CD4-positive, alpha-beta T cell treated with Interleukin-17A for 1 hour (primary cell): Measurements from ENCODE around the gene IL12RB2.

Experiments
- DNase-seq: peaks from one replicate; pipeline ENCODE4 v3.0.0-alpha.2; 2020

The IL12RB2 gene, protein sequence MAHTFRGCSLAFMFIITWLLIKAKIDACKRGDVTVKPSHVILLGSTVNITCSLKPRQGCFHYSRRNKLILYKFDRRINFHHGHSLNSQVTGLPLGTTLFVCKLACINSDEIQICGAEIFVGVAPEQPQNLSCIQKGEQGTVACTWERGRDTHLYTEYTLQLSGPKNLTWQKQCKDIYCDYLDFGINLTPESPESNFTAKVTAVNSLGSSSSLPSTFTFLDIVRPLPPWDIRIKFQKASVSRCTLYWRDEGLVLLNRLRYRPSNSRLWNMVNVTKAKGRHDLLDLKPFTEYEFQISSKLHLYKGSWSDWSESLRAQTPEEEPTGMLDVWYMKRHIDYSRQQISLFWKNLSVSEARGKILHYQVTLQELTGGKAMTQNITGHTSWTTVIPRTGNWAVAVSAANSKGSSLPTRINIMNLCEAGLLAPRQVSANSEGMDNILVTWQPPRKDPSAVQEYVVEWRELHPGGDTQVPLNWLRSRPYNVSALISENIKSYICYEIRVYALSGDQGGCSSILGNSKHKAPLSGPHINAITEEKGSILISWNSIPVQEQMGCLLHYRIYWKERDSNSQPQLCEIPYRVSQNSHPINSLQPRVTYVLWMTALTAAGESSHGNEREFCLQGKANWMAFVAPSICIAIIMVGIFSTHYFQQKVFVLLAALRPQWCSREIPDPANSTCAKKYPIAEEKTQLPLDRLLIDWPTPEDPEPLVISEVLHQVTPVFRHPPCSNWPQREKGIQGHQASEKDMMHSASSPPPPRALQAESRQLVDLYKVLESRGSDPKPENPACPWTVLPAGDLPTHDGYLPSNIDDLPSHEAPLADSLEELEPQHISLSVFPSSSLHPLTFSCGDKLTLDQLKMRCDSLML

DNA sequence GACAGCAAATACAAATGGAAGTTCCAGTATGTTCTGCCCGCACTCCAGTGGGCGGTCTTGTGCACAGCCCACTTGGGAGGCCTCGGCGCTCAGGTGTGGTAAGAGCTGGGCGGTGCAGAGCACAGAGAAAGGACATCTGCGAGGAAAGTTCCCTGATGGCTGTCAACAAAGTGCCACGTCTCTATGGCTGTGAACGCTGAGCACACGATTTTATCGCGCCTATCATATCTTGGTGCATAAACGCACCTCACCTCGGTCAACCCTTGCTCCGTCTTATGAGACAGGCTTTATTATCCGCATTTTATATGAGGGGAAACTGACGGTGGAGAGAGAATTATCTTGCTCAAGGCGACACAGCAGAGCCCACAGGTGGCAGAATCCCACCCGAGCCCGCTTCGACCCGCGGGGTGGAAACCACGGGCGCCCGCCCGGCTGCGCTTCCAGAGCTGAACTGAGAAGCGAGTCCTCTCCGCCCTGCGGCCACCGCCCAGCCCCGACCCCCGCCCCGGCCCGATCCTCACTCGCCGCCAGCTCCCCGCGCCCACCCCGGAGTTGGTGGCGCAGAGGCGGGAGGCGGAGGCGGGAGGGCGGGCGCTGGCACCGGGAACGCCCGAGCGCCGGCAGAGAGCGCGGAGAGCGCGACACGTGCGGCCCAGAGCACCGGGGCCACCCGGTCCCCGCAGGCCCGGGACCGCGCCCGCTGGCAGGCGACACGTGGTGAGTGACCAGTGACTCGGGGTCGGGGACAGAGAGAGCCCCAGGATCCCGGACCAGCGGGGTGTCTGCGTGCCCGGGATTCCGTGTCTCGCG lies at the start of gene IL12RB2:
TSS of gene IL12RB2 (plus strand) at position 623 of the 810 bp plus-strand sequence. CDS start 12,496 bp downstream, outside the sequence.
- peak; percentile 39 for DNase-seq

DNA sequence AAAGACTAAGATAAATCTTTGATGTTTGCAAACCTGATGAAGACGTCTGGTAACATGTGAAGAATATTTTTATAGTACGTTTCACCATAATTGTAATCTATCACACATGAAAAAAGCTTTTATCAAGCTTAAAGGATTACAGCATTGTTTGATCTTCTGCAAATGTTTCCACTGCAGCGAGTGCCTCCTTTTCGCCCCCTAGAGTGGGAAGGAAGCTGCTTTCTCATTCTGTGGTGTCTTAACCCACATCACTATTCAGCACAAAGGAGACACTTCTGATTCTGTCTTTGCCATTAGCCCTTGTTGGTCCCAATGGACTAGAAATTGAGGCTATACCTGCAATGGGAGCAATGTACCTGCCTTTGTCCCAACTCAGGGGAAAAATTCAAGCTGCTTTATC lies 46.0 kb upstream of the IL12RB2 start:
- peak; percentile 28 for DNase-seq

DNA sequence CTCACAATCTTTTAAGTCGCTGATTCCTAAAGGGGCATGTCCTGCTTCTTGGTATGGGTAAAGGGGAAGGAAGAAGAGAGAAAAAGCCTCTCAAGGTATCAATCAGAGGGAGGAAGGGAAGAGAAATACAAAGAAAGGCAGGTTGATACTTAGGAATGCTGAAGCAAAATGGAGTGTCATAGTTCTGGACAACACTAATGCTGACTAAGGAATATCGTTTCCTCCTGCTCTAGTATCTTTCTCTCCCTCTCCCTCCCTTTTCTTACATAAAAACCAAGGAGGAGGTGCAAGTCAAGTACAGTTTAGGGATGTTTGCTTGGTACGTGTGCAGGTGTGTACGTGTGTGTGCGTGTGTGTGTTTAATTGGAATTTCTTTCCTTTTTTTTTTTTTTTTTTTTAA lies 44.9 kb upstream of the IL12RB2 start:
- no peak for DNase-seq

DNA sequence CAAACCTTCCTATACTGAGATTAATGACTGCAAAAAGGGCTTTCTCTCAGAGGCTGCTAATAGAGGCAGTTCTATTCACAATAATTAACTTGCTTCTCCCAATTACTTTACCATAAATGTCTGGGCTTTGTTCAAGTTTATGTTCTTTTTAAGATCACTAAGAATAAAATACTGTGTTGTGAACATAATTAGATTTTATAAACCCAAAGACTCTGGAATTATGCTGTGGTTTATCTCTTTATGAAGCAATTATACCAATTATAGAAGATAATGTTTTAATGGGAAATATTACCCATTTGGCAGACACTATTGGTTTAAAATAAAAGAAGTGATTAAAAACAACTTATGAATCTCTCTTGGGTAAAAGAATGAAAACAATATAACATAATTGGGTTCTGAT lies 43.5 kb upstream of the IL12RB2 start:
- DNase-seq, result no peak

DNA sequence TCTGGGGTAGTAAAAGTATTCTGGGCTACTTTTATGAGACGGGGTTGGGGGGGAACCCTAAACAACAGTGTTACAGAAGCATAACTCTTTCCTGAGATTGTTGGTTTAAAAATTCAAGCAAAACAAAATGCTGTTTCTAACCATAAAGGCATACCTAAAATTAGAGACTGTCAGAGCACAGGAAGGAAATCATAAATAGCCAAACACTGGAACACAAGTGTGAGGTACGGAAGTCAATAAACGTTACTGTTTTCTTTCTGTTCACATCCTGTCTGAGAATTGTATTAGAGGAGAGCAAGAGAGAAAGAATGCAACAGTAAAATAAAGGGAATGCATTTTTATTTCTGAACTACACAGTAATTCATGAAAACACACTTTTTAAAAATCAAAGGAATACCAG lies 42.8 kb upstream of the IL12RB2 start:
- peak; percentile 5 for DNase-seq

DNA sequence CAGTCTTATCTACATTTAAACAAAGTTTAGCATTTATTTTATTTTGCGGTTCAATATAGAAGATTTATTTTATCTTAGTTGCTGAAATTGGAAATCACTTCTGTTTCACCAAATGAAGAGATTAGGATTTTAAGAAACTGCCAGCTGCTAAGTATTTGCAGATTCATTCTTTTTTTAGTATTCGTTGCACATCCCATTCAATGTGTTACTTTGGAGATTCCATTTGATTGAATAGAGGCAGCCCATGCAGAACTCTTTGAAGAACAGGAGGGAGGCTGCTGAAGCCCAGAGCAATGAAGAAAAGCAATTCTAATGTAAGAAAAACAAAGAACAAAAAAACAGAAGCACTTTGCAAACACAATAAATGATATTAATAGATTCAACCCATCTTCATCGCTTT lies 38.6 kb upstream of the IL12RB2 start:
- DNase-seq, result no peak

DNA sequence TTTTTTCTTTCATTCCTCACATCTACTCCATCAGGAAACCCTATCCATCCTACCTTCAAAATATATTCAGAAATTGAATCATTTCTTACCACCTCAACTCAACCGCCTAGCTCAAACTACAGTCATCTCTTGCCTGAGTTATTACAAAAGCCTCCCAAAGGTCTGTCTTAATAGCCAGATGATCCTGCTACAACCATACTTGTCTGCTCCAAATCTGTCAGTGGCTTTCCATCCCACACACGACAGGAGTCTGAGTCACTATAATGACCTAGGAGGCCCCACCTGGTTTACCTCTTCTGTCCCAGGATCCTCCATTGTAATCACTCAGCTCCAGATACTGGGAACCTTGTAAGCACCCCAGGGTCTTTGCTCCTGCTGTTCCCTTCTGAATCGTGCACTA lies 37.1 kb upstream of the IL12RB2 start:
- DNase-seq, result no peak

DNA sequence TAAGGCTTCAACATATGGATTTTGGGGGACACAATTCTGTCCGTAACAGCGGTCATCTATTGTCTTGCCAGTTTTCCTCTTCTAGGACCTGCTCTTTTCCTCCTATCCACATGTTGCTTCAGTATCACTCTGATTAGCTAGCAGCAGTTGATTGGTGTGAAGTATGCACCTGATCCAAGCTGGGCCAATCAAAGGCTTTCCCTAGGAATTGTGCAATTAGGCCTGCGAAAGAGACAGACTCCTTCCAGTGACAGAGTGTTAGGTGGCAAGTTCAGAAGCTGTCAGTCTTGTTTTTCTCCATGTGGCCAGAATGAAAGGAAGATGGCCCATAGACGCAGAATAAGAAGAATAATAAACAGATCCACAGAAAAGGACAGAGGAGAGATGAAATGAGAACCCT lies 34.1 kb upstream of the IL12RB2 start:
- no peak for DNase-seq

DNA sequence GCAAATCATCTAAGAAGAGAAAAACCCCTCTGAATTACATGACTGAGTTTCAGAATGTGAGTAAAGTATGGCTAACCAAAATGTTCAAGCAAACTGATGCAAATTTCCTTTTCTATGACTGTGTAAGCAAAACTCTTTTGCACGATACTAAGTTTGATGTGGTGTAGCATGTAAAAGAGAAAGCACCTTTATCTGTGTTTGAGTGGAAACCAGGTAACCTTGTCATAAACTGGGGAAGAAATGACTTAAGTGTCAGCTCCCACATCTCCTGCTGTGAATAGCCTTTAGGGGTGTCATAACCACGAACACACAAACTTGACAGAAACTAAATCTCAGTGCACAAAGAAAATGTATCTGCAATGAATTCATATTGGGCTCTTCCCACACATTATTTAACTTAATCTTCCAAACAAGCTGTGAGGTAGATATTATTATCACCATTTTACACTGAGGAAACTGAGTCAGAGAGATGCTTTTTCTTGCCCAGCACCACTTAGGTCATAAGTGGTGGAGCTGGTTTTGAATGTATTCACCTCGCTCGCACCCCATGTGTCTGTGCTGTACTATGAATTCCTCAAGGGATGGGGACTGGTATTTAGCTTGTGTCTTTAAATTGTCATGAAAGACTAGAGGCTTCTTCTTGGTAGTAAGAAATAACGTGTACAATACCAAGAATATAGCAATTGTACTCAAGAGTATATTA lies 32.9 kb upstream of the IL12RB2 start:
- peak; percentile 15 for DNase-seq

DNA sequence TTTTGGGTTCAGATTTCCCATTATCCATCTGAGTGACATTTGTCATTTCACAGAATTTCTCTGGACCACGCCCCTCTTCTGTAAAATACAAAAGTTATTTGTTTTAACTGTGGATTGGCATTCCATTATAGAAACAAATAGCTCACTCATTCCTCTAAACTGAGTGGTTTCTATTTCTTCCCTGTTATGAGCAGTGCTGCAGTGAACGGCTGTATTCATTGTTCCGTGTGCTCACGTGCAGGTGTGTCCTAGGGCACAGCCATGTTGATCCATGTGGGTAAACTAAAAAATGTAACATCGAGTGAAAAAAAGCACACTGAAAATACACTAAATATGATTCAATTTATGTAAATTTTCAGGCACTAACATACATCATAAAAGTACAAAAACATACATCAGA lies 27.0 kb upstream of the IL12RB2 start:
- no peak for DNase-seq

DNA sequence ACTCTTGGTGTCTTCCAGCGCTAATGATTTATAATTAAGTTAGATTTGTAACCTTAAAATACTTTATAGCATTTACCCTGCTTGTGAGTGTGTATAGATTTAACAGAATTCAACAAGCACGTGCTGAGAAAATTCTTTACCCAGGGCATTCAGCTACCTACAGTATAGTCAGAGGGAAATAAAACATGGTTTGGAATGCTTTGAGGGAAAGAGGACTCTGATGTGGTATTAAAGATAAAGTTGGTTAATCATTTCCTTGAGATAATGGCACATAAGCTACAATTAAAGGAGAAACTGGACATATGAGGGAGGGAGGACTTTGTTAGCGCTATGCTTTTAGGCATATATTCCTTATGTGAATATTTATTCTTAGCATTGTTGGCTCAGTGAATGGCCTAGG lies 26.4 kb upstream of the IL12RB2 start:
- no peak for DNase-seq

DNA sequence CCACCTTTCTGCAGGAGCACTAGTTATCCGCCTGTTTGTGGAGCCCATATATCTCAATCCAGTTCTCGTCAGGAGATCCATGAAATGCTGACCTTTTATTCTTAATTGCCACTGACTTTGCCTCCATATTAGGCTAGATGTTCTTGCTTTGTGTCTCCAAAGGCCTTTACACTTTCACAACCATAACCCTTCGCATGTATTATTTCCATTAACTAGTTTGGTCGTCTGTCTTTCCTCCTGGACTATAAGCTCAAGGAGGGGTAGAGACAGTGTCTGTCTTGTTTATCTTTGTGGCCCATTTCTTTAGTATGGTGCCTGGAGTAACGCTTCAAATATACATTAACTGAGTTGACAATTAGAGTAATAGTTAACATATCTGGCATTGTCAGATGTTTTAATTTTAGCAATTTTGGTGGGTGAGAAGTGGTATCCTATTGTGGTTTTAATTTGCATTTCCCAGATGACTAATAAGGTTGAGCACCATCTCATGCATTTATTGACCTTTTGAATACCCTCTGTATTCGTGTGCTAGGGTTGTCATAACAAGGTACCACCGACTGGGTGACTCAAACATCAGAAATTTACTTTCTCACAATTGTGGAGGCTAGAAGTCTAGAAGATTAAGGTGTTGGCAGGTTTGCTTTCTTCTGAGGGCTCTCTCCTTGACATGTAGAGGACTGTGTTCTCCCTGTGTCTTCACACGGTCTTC lies 21.7 kb upstream of the IL12RB2 start:
- DNase-seq, result no peak

DNA sequence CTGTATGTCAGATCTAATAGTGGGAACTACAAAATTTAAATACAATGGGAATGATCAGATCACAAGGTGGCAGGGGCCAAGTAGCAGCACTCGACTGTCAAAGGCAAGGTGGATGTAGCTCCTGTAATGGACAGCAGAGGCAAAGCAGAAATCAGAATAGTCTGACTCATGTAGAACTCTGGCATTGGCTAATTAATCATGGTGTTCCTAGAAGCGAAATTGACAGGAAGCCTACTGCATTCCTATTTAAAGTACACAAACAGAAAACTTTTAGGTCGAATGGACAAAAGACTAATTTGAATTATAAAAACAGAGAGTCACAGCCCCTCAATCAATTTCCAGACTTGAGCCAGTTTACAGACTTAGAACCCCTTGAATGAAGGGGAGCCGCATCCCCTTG lies 17.4 kb upstream of the IL12RB2 start:
- no peak for DNase-seq

DNA sequence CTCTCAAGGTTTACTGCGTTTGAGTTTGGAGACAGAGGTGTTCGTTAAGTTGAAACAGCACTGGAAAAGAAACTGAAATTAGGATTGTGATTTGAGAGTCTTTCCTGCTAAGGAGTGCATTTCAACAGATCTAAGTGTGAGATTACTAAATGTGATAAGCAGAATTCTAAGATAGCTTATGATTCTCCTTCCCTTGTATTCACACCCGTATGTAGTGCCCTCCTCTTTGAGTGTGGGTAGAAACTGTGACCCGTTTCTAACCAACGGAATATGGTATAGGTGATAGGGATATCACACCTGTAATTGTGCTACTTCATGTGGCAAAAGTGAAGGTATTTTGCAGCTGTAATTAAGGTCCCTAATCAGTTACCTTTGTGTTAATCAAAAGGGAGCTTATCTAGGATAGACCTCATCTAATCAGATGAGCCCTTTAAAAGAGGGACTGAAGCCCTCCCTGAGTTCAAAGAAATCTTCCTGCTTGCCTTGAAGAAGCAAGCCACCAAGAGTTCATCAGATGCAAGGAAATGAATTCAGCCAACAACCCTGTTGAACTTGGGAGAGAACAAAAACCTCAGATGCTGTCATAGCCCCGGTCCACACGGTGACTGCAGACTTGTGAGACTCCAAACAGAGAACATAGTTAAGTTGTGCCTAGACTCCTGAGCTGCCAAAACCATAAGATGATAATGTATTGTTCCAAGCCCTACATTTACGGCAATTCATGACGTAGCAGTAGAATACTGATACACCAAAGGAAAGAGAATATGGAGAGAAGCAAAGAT lies 12.6 kb upstream of the IL12RB2 start:
- peak; percentile 7 for DNase-seq

DNA sequence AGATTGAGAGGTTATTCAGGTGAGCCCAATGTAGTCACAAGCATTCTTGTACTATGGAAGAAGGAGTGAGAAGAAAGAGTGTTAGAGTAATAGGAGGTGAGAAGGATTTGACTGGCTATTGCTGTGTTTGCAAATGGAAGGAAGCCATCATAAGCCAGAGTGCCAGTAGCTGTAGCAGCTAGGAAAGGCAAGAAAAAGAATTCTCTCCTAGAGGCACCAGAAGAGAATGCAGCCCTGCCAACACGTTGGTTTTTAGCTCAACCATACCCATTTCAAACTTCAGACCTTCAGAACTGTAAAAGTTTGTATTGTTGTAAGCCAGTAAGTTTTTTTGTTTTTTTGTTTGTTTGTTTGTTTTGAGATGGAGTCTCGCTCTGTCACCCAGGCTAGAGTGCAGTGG lies 8.9 kb upstream of the IL12RB2 start:
- no peak for DNase-seq

DNA sequence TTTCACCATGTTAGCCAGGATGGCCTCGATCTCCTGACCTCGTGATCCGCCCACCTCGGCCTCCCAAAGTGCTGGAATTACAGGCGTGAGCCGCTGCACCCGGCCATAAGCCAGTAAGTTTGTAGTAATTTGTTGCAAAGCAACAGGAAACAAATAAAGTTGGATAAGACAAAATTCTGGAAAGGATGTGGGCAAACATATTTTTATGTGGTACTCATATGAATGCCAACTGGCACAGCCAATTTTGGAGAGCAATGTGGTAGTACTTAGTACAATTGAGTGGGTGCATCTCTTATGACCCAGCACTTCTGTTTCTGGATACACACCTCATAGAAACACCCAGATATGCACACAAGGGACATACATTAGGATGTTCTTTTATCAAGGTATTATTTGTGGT lies 8.4 kb upstream of the IL12RB2 start:
- no peak for DNase-seq

DNA sequence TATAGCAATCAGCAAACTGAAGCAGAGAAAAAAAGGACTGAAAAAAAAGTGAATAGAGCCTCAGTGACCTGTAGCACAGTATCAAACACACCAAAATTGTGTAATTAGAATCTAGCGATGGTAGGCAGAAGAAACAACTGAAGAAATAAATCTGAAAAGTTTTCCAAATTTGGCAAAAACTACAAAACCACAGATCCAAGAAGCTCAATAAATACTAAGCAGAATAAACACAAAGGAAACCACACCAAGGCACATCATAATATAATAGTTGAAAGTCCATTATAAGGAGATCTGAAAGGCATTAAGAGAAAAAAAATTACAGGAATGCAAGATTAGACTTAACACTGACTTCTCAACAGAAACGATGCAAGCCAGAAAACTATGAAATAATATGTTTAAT lies 7.1 kb upstream of the IL12RB2 start:
- no peak for DNase-seq

DNA sequence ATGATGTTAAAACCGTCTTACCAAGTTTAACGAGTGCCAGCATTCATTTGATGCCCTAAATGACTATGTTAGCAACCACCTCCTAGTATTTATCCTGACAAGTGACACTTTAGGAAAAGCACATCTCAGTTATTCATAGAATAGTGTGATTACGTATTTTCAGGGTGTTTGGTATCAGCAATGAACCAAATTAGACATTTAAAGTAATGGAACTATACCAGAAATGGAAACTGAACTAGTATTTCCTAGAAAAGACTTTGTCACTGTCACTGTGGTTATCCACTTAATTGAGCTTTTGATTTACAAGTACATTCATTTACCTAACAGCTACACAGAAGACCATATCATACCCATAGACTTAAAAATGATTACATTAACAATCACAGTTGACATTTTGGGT lies 3.6 kb upstream of the IL12RB2 start:
- no peak for DNase-seq

DNA sequence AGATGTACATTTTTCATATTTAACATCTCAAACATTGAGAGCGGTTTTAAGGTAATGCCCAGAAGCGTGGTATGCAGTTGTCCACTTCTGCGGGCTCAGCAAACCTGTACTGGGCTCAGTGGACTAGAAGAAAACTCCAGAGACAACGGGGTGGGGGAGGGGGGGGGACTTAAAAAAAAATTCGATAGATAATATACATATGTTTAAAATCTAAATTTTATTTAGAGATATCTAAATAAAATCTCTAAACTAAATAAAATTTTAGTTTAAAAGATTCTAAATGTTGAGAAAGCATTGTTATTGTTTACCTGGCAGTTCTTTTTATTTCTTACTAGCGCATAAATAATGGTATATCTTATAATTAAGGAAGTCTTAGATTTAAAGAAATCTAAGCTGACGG lies 1.1 kb upstream of the IL12RB2 start:
- DNase-seq, result no peak

DNA sequence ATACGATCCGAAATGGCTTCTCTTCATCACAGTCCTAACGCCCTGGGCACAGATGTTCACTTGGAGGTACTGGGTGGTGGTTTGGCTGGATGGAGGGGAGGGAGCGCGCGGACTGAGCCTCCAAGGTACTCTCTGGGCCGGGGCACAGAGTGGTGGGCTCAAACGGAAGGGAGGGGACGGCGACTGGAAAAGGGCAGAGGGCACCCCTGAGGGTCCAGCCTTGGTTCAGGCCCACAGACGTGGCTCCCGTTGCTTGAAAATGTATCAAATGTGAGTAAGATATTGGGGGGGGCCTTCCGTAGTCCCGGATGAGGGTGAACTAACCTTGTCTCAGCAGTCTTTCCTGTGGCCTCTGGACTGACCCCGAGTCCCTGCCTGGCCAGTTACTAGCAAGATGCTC lies 463 bp downstream of the IL12RB2 start:
- no peak for DNase-seq

DNA sequence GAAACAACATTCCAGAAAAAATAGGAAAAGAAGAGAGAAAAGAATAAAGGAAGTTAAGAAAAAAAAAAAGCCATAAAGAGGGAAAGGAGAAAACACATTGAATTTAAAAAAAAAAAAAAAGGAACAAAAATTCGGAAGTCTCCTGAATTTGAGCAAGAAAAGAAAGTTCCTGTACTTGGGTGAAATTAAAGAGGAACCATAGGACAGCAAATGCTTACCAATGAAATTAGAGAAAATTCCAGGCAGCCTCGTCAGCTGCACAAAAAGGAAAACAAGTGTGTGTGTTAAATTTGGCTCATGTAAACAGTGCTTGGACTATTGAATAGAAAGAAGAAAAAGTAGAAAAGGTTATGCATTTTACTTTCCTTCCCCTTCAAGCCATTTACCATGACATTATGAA lies 4.9 kb downstream of the IL12RB2 start:
- no peak for DNase-seq
